Fibroblast of villous mesenchyme (primary cell): ENCODE results near the gene CLCN1. TPM values are rescaled to one million over a fixed set of nuclear protein-coding genes. Genes with fewer than 3 reads are reported as not detected.

Experiments
- DNase-seq: peaks from one replicate; pipeline ENCODE4 v3.0.0-alpha.2; 2010; ENCODE audit warnings: low read depth
- H3K4me3 ChIP-seq: 2 replicates; pipeline ENCODE4 v1.5.1; 2011; ENCODE audit warnings: low read depth, mild to moderate bottlenecking, low read length
- small RNA-seq: library from RNA; depleted of rRNA; stranded (forward); fragments of <200 nt; gene quantifications from one replicate; pipeline ENCODE3, GENCODE V24; 2012
- total RNA-seq: library from RNA; depleted of rRNA; stranded (reverse); fragments of >200 nt; gene quantifications from 2 replicates; pipeline ENCODE4 v1.2.3, GENCODE V29; 2012
- TF ChIP-seq, protein P1 (sequence below): IDR thresholded peaks from 2 replicates; pipeline ENCODE4 v1.5.1; 2012; ENCODE audit warnings: low read depth, mild to moderate bottlenecking, low read length; ENCODE audit not compliant: insufficient read depth

CLCN1 gene
- total RNA-seq, 1 donor = under 0.01 TPM

DNA sequence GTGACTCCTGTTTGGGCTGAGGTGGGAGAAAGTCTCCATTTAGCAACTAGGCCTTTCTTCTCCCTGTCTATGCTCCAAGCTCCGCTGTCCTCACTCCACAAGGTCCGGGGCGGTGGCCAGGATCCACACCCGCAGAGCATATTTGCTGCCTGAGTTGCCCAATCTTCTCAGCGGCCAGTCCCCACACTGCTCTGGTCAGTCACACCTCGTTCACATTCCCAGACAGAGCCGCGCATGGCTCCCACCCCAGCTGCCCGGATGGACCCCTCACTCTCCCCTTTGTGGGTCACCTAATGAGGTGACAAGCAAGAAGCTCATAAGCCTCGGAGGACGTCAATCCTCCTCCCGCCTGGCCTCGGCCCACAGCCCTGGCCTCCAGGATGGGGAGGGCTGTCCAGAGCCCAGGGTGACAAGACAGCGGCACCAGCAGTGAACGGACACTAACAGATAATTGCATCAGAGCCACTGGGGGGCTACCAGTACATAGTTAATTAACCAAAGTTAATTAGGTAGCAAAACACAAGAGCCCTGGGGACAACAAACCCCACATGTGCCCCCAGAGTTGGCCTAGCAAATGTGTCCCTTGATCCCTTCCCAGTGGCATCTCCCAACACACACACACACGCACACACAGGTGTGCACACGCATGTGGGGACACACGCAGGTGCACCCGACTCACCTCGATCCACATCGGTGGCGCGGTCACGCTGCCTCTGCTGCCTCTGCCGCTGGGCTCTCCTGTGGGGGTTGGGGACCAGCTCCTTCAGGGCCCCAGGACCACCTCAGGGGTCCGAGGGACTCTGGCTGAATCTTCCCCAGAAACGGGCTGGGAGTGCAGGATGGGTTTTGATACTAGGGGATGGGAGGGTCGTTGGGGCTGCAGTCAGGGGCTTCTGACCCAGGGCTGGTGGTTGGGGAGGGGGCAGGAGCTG is 81.0 kb downstream of the CLCN1 start:
- no peak for DNase-seq
- TF ChIP-seq, protein P1, sequence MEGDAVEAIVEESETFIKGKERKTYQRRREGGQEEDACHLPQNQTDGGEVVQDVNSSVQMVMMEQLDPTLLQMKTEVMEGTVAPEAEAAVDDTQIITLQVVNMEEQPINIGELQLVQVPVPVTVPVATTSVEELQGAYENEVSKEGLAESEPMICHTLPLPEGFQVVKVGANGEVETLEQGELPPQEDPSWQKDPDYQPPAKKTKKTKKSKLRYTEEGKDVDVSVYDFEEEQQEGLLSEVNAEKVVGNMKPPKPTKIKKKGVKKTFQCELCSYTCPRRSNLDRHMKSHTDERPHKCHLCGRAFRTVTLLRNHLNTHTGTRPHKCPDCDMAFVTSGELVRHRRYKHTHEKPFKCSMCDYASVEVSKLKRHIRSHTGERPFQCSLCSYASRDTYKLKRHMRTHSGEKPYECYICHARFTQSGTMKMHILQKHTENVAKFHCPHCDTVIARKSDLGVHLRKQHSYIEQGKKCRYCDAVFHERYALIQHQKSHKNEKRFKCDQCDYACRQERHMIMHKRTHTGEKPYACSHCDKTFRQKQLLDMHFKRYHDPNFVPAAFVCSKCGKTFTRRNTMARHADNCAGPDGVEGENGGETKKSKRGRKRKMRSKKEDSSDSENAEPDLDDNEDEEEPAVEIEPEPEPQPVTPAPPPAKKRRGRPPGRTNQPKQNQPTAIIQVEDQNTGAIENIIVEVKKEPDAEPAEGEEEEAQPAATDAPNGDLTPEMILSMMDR = no peak
- no peak overlapping the region for H3K4me3 ChIP-seq

DNA sequence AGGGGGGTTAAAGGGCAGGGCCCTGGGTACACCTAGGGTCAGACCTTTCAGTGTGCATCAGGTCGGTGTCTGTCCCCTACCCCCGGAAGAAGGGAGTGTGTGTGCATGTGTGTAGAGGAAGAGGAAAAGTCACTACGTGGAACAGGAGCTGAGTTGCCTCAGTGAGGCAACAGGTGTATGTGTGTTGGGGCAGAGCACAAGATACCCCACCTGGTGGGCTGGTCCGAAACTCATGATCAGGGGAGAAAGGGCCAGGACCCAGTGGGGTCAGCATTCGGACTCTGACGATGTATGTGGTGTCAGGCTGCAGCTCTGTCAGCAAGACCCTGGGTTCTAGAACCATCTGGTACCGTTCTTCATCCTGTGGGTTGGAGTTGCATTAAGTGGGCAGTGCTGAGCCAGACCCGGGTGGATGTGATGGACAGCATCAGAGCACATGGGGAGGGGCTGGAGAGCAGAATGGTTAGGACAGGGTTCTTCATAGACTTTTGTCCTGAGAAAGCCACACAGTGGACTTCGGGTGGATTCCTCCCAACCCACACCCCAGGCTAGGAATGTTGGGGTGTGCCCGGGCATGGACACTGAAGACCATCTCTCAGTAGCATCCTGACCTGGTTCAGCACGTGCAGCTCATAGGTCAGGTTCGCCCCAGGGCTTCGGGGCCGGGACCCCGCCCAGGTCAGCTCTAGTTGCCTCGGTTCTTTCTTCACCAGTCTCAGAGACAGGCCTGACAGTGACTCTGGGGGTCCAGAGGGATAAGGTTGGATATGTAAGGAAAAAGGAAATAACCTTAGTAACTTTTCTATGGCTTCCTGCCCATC is 82.0 kb downstream of the CLCN1 start:
- TF ChIP-seq, protein P1 = no peak
- H3K4me3 ChIP-seq = no peak overlapping the region
- no peak for DNase-seq

DNA sequence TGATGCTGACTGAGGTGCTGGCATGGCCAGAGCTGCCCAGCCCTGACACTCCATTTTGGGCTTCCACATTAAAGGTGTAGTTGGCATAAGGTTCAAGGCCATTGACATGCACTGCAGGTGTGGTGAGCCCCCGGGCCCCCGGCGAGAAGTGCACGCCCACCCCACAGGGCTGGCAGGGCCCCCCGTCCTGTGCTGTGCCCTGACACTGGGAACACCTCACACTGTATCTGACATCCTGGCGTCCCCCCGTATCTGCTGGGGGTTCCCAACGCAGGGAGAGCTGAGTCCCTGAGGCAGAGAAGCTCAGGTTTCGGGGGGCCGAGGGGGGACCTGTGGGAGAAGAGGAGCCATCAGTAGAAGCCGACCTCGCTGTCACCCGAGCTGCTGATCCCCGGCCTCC is 82.7 kb downstream of the CLCN1 start:
- DNase-seq = no peak
- no peak overlapping the region for H3K4me3 ChIP-seq
- TF ChIP-seq, protein P1 = no peak

DNA sequence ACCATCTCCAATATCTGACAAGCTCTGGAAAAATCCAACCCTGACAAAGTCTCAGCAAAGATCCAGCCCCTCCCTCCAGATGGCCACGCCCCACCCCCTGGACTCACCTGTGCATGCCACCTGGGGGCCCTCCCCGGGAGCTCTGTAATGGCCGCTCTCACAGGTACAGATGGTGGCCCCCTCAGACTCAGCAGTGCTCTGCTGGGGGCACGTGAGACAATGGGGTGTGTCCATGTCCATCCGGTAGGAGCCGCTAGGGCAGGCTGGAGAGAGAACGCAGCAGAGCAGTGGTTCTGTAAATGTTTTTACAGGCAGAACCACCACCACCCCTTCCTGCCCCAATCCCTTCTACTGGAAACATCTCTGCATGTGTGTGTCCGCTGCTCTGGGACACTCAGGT is 83.2 kb downstream of the CLCN1 start:
- DNase-seq = no peak
- no peak overlapping the region for H3K4me3 ChIP-seq
- TF ChIP-seq, protein P1 = no peak

DNA sequence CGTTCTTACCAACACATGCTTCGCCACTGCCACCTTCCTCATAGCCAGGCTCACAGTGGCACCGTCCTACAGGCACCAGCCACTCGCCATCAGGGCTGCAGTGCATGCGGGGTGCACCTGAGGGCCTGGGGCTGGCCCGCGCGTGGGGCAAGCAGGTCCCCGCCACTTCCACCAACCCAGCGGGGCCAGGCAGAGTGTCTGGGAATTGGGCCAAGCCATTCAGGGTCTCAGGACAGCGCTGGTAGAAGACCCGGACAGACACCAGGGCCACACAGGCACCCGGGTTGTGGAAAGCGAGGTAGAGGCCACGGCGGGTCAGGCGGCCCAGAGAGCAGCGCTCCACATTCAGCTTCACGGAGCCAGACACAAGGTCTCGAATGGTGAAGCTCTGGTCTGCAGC is 83.7 kb downstream of the CLCN1 start:
- TF ChIP-seq, protein P1 = no peak
- no peak overlapping the region for H3K4me3 ChIP-seq
- no peak for DNase-seq

DNA sequence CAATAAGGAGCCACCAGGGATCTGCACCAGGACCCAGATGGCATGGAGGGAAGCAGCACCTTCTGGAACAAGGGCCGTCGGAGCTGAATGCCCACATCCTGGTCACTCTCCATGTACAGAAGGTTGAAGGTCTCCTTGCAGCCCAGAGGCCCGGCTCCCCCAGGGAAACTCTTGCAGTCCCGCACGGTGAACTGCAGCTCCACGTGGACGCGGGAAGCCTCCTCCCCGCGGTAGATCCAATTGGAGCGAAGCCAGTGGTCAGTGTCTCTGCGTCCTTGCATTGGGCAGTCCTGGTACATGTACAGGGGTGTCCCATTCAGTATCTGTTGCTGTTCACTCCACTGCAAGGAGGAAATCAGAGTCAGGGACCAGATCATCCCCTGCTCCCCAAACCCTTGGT is 85.4 kb downstream of the CLCN1 start:
- no peak overlapping the region for H3K4me3 ChIP-seq
- TF ChIP-seq, protein P1 = no peak
- no peak for DNase-seq

Small RNA genes lying within 50 kb of the gene (small RNA-seq; reads per million reads assigned to genes)
- gene MIR6892 (6.0 reads per million, percentile 84 among the genes with 10 or more reads in this experiment), gene RN7SL481P (not detected), gene RN7SL535P (not detected)

Other genes starting within 250 kb of the CLCN1 start
- gene PIP, start 184.0 kb upstream of the CLCN1 start, total RNA-seq = not detected in 2 replicates
- not detected in 2 replicates for gene TAS2R39, start 132.7 kb upstream of the CLCN1 start, total RNA-seq
- not detected in 2 replicates for gene TAS2R40, start 94.1 kb upstream of the CLCN1 start, total RNA-seq
- 63.1 and 69.1 TPM in 2 replicates for gene GSTK1, start 52.7 kb upstream of the CLCN1 start, total RNA-seq
- gene TMEM139, start 31.2 kb upstream of the CLCN1 start, total RNA-seq = not detected in 2 replicates
- gene CASP2, start 27.8 kb upstream of the CLCN1 start, total RNA-seq = 11.9 and 16.0 TPM in 2 replicates
- 1.3 and 2.2 TPM in 2 replicates for gene FAM131B, start 46.6 kb downstream of the CLCN1 start, total RNA-seq
- 71.7 and 96.3 TPM in 2 replicates for gene ZYX, start 65.2 kb downstream of the CLCN1 start, total RNA-seq
- 0.32 TPM in 1 of 2 replicates, not detected in the other for gene EPHA1, start 92.7 kb downstream of the CLCN1 start, total RNA-seq
- not detected in 2 replicates for gene TAS2R60, start 127.3 kb downstream of the CLCN1 start, total RNA-seq
- not detected in 2 replicates for gene TAS2R41, start 161.8 kb downstream of the CLCN1 start, total RNA-seq